ENCODE data around the gene FAT2. TPM values are rescaled to one million over a fixed set of nuclear protein-coding genes. Genes with fewer than 3 reads are reported as not detected.

FAT2 gene
- total and polyA plus RNA-seq, 2 donors (not counting 1 experiment from before 2014, with no cell fraction given), result not detected

DNA sequence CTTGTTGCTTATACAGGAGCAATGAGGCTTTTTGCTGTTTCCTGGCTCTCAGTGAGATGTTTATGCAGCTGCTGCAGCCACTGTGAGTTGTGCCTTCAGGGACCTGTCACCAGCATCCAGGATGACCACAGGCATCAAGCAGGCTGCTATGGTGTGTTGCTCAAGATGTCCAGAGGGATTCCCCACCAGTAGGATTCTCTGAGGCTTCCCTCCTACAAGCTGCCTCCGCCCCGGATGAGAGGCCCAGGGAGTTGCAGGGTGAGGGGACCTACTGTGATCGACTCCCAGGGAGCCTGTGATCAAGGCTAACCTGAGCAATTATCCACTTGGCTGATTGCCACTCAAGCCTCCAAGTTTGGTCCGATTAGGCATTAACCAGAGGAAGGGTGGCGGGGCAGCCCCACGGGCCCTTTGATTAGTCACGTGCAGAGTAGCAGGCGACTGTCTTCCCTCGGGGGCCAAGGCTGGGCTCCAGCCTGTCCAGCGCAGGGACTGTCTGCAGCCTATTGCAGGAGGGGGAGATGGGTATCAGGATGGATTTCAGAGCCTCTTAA is 1.8 kb upstream of the FAT2 start:
- Histone ChIP-seq H3K9ac (ENCODE audit: low read length) (no peak overlapping the region), H3K4me3 (ENCODE audit: control extremely low read depth in 1 of 5, extremely low read depth in 1 of 5, insufficient read depth in 1 of 5, low read depth in 2 of 5, low read length in 4 of 5) (no peak overlapping the region), H3K4me2 (replicated peaks; ENCODE audit: low read depth, low read length, poor library complexity, severe bottlenecking) (no peak overlapping the region), H3K9me3 (ENCODE audit: control extremely low read depth in 1 of 3, control insufficient read depth in 2 of 3, insufficient read depth in 1 of 3, low read length in 2 of 3) (no peaks in the 10 kb centered on the region), H4K20me1 (ENCODE audit: control insufficient read depth, insufficient read depth, low read length, poor library complexity, severe bottlenecking) (no peaks in the 10 kb centered on the region), H3K27ac (ENCODE audit: low read length in 2 of 2) (no peak overlapping the region), H3K36me3 (replicated peaks in 1 of 2; ENCODE audit: control extremely low read depth in 1 of 2, control insufficient read depth in 1 of 2, extremely low read depth in 1 of 2, insufficient read depth in 2 of 2, low read length in 1 of 2) (no peaks in the 10 kb centered on the region), H3K27me3 (replicated peaks in 1 of 4; ENCODE audit: control extremely low read depth in 1 of 4, control insufficient read depth in 3 of 4, insufficient read depth in 4 of 4, low read length in 3 of 4) (no peaks in the 10 kb centered on the region), H3K4me1 (ENCODE audit: control insufficient read depth in 2 of 2, insufficient read depth in 2 of 2, low read length in 2 of 2) (no peaks in the 10 kb centered on the region), H3K79me2 (ENCODE audit: control insufficient read depth, insufficient read depth, low read length) (no peaks in the 10 kb centered on the region), H2AFZ (ENCODE audit: insufficient read depth, low read depth, low read length, poor library complexity, severe bottlenecking) (no peak overlapping the region)
- ChIA-PET POLR2A (no interaction called here), CTCF (no interaction called here)
- Mint-ChIP-seq H3K4me3 (no peak overlapping the region), H3K27me3 (peaks cover 9% of the 10 kb centered on the region), H3K9me3 (ENCODE audit: insufficient read depth) (no peaks in the 10 kb centered on the region), H3K27ac (no peak overlapping the region), H3K4me1 (no peaks in the 10 kb centered on the region)
- intact Hi-C loops (cut with micrococcal nuclease), result no loop called here
- DNase-seq, result no peak
- ATAC-seq (ENCODE audit: low read depth), result no peak
- 82% methylated on average over 10 of the region's 10 CpGs for WGBS (ENCODE audit: insufficient coverage)
- no peak for TF ChIP-seq EZH2 (IDR thresholded peaks at IDR 0.05; ENCODE audit: borderline replicate concordance, insufficient read depth, low read depth, low read length, poor library complexity, severe bottlenecking)
- TF ChIP-seq, protein P1, sequence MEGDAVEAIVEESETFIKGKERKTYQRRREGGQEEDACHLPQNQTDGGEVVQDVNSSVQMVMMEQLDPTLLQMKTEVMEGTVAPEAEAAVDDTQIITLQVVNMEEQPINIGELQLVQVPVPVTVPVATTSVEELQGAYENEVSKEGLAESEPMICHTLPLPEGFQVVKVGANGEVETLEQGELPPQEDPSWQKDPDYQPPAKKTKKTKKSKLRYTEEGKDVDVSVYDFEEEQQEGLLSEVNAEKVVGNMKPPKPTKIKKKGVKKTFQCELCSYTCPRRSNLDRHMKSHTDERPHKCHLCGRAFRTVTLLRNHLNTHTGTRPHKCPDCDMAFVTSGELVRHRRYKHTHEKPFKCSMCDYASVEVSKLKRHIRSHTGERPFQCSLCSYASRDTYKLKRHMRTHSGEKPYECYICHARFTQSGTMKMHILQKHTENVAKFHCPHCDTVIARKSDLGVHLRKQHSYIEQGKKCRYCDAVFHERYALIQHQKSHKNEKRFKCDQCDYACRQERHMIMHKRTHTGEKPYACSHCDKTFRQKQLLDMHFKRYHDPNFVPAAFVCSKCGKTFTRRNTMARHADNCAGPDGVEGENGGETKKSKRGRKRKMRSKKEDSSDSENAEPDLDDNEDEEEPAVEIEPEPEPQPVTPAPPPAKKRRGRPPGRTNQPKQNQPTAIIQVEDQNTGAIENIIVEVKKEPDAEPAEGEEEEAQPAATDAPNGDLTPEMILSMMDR (IDR thresholded peaks at IDR 0.05), result no peak

DNA sequence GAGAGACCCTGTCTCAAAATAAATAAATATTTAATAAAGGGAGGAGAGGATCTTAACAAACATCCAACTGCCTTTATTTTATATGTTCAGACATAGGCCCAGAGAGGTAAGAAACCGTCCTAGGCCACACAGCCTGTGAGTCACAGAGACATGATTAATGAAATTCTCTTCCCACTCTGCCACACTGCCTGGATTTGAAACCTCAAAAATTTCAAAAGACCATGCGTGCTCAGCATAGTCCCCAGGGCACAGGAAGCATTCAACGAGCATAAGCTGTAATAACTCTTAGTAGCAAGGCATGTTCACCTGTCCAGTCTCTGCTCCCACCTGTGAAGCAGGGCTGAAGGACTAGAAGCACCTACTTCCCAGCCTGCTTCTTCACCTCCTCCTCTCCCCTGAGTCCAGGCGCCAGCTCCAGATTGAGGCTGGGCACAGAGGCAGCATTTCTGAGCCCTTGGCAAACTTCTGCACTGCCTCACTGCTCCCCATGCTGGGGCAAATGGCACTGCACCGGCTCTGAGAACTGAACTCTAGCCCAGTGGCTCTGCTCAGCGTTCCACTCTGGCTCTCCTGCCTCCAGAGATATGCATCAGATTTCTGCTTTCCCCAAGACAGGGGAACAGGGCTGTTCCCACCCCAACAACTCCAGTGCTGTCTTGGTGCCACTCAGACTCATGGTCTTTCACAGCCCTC is 1.1 kb downstream of the FAT2 start:
- Histone ChIP-seq H3K36me3 (replicated peaks in 1 of 2; ENCODE audit: control extremely low read depth in 1 of 2, control insufficient read depth in 1 of 2, extremely low read depth in 1 of 2, insufficient read depth in 2 of 2, low read length in 1 of 2) (no peaks in the 10 kb centered on the region), H3K4me2 (replicated peaks; ENCODE audit: low read depth, low read length, poor library complexity, severe bottlenecking) (no peak overlapping the region), H3K27ac (ENCODE audit: low read length in 2 of 2) (no peak overlapping the region), H2AFZ (ENCODE audit: insufficient read depth, low read depth, low read length, poor library complexity, severe bottlenecking) (no peak overlapping the region), H3K4me3 (ENCODE audit: control extremely low read depth in 1 of 5, extremely low read depth in 1 of 5, insufficient read depth in 1 of 5, low read depth in 2 of 5, low read length in 4 of 5) (no peak overlapping the region), H3K79me2 (ENCODE audit: control insufficient read depth, insufficient read depth, low read length) (no peaks in the 10 kb centered on the region), H3K4me1 (ENCODE audit: control insufficient read depth in 2 of 2, insufficient read depth in 2 of 2, low read length in 2 of 2) (no peaks in the 10 kb centered on the region), H3K9ac (ENCODE audit: low read length) (no peak overlapping the region), H4K20me1 (ENCODE audit: control insufficient read depth, insufficient read depth, low read length, poor library complexity, severe bottlenecking) (no peaks in the 10 kb centered on the region), H3K27me3 (replicated peaks in 1 of 4; ENCODE audit: control extremely low read depth in 1 of 4, control insufficient read depth in 3 of 4, insufficient read depth in 4 of 4, low read length in 3 of 4) (no peaks in the 10 kb centered on the region), H3K9me3 (ENCODE audit: control extremely low read depth in 1 of 3, control insufficient read depth in 2 of 3, insufficient read depth in 1 of 3, low read length in 2 of 3) (no peaks in the 10 kb centered on the region)
- POLR2A ChIA-PET, result no interaction called here
- Mint-ChIP-seq H3K4me1 (no peaks in the 10 kb centered on the region), H3K27me3 (peaks cover 8% of the 10 kb centered on the region), H3K4me3 (no peak overlapping the region), H3K27ac (no peak overlapping the region), H3K9me3 (ENCODE audit: insufficient read depth) (no peaks in the 10 kb centered on the region)
- no peak for DNase-seq
- ATAC-seq (ENCODE audit: low read depth), result no peak
- CTCF ChIA-PET, result no interaction called here
- TF ChIP-seq, protein P1 (IDR thresholded peaks at IDR 0.05), result no peak
- no peak for TF ChIP-seq EZH2 (IDR thresholded peaks at IDR 0.05; ENCODE audit: borderline replicate concordance, insufficient read depth, low read depth, low read length, poor library complexity, severe bottlenecking)
- WGBS (ENCODE audit: insufficient coverage), result 83% methylated on average over 6 of the region's 6 CpGs
- intact Hi-C loops (cut with micrococcal nuclease), result no loop called here
